ENCODE results near the gene GPC5. TPM values are rescaled to one million over a fixed set of nuclear protein-coding genes. Genes with fewer than 3 reads are reported as not detected.

GPC5 gene
- total RNA-seq, 2 donors from 2014 or later: 0.22 to 0.51 TPM

GRCh38 chr13:92044351-92044750 is 645.9 kb downstream of the GPC5 start:
- WGBS, 2 experiments (ENCODE audit: insufficient coverage in 1 of 2, insufficient read length in 1 of 2): 86 to 100% methylated on average over 1 to 3 of the region's 3 CpGs
- Histone ChIP-seq H3K9ac (ENCODE audit: extremely low read depth, low read length, poor library complexity, severe bottlenecking) (no peak overlapping the region), H3K4me1 (ENCODE audit: control insufficient read depth, insufficient read depth, low read length) (no peaks in the 10 kb centered on the region), H3K9me3 (ENCODE audit: control insufficient read depth, low read length) (no peaks in the 10 kb centered on the region), H3K27ac (ENCODE audit: low read depth, low read length) (no peak overlapping the region), H3K27me3 (ENCODE audit: control insufficient read depth, insufficient read depth, low read length, poor library complexity, severe bottlenecking) (no peaks in the 10 kb centered on the region), H3K4me3 (ENCODE audit: low read length) (no peak overlapping the region), H3K36me3 (ENCODE audit: control insufficient read depth, insufficient read depth, low read length) (no peaks in the 10 kb centered on the region)
- Mint-ChIP-seq H3K4me1 (no peaks in the 10 kb centered on the region), H3K27ac (no peak overlapping the region), H3K4me3 (no peak overlapping the region), H3K9me3 (no peaks in the 10 kb centered on the region), H3K27me3 (ENCODE audit: insufficient read depth) (no peaks in the 10 kb centered on the region), H3K36me3 (ENCODE audit: low read depth) (no peaks in the 10 kb centered on the region)
- DNase-seq: no peak
- TF ChIP-seq CTCF (conservative IDR thresholded peaks at IDR 0.05): no peak

GRCh38 chr13:92054389-92054788 is 656.0 kb downstream of the GPC5 start:
- H3K27ac Mint-ChIP-seq: no peak overlapping the region

GRCh38 chr13:92074658-92075057 is 676.2 kb downstream of the GPC5 start:
- Mint-ChIP-seq H3K36me3 (ENCODE audit: low read depth) (no peaks in the 10 kb centered on the region), H3K27me3 (ENCODE audit: insufficient read depth) (no peaks in the 10 kb centered on the region), H3K9me3 (no peaks in the 10 kb centered on the region), H3K4me3 (no peak overlapping the region), H3K27ac (no peak overlapping the region), H3K4me1 (no peaks in the 10 kb centered on the region)
- Histone ChIP-seq H3K27ac (ENCODE audit: low read depth, low read length) (no peak overlapping the region), H3K4me3 (ENCODE audit: low read length) (no peak overlapping the region), H3K9ac (ENCODE audit: extremely low read depth, low read length, poor library complexity, severe bottlenecking) (no peak overlapping the region), H3K27me3 (ENCODE audit: control insufficient read depth, insufficient read depth, low read length, poor library complexity, severe bottlenecking) (no peaks in the 10 kb centered on the region), H3K4me1 (ENCODE audit: control insufficient read depth, insufficient read depth, low read length) (no peaks in the 10 kb centered on the region), H3K9me3 (ENCODE audit: control insufficient read depth, low read length) (no peaks in the 10 kb centered on the region), H3K36me3 (ENCODE audit: control insufficient read depth, insufficient read depth, low read length) (no peaks in the 10 kb centered on the region)
- 54 to 57% methylated on average over 2 to 4 of the region's 4 CpGs for WGBS, 2 experiments (ENCODE audit: insufficient coverage in 1 of 2, insufficient read length in 1 of 2)
- peak; percentile 55 for DNase-seq
- TF ChIP-seq CTCF (conservative IDR thresholded peaks at IDR 0.05): peak; percentile 83

More at GRCh38 chr13:92054389-92054788, 656.0 kb downstream of the GPC5 start:
- Mint-ChIP-seq H3K9me3 (peaks cover 3% of the 10 kb centered on the region), H3K27me3 (ENCODE audit: insufficient read depth) (no peaks in the 10 kb centered on the region), H3K36me3 (ENCODE audit: low read depth) (no peaks in the 10 kb centered on the region), H3K4me3 (no peak overlapping the region), H3K4me1 (no peaks in the 10 kb centered on the region)
- H3K27me3 ChIP-seq (ENCODE audit: control insufficient read depth, insufficient read depth, low read length, poor library complexity, severe bottlenecking): no peaks in the 10 kb centered on the region
- no peak for DNase-seq
- H3K4me3 ChIP-seq (ENCODE audit: low read length): no peak overlapping the region
- H3K27ac ChIP-seq (ENCODE audit: low read depth, low read length): no peak overlapping the region
- TF ChIP-seq CTCF (conservative IDR thresholded peaks at IDR 0.05): no peak
- H3K36me3 ChIP-seq (ENCODE audit: control insufficient read depth, insufficient read depth, low read length): no peaks in the 10 kb centered on the region
- H3K9me3 ChIP-seq (ENCODE audit: control insufficient read depth, low read length): no peaks in the 10 kb centered on the region
- no peaks in the 10 kb centered on the region for H3K4me1 ChIP-seq (ENCODE audit: control insufficient read depth, insufficient read depth, low read length)
- H3K9ac ChIP-seq (ENCODE audit: extremely low read depth, low read length, poor library complexity, severe bottlenecking): no peak overlapping the region
